Measurements from ENCODE around the gene TRMT10A. TPM values are rescaled to one million over a fixed set of nuclear protein-coding genes. Genes with fewer than 3 reads are reported as not detected.

TRMT10A gene
- total RNA-seq, 1 experiment from 2014 or later, result 7.4 TPM

- H3K36me3 ChIP-seq (ENCODE audit: control insufficient read depth in 1 of 2, insufficient read depth in 2 of 2, low read length in 2 of 2), result no peaks in the 10 kb centered on the region
- intact Hi-C loops (cut with micrococcal nuclease), result no loop called here
- H2AFZ ChIP-seq (ENCODE audit: low read depth, low read length, poor library complexity, severe bottlenecking), result no peak overlapping the region
- no peak overlapping the region for H3K4me2 ChIP-seq (ENCODE audit: low read length)
- ChIA-PET POLR2A (no interaction called here), CTCF (no interaction called here), RAD21 (ENCODE audit: low non-redundant PET in 1 of 2, low total read pairs in 2 of 2, uncharacterized antibody in 2 of 2, unreplicated experiment in 2 of 2) (interaction anchor here in 1 of 2 experiments (0.6 kb wide), 1 partner anchor 1365 kb away, joined by 3 read pairs; no protein-coding TSS in a partner anchor)
- ATAC-seq, result no peak
- BruUV-seq (replicated peaks), result no TSS peak
- no peaks in the 10 kb centered on the region for H3K79me2 ChIP-seq (ENCODE audit: insufficient read depth, low read length)
- no peaks in the 10 kb centered on the region for H3K9me3 ChIP-seq (ENCODE audit: control insufficient read depth in 1 of 2, insufficient read depth in 1 of 2, low read depth in 1 of 2, low read length in 2 of 2)
- no peak for DNase-seq (ENCODE audit: low read depth, low spot score)
- TF ChIP-seq YY1 (IDR thresholded peaks at IDR 0.05; ENCODE audit: extremely low read depth, insufficient replicate concordance, low read depth, low read length) (no peak), EZH2 (IDR thresholded peaks at IDR 0.05) (no peak), ATF3 (IDR thresholded peaks at IDR 0.05) (no peak), SP1 (IDR thresholded peaks at IDR 0.05; ENCODE audit: low read depth) (no peak), SRF (IDR thresholded peaks at IDR 0.05; ENCODE audit: low read depth) (no peak), CEBPB (IDR thresholded peaks at IDR 0.05; ENCODE audit: low read depth) (no peak), SIN3A (IDR thresholded peaks at IDR 0.05; ENCODE audit: low read depth) (no peak), CTCF (IDR thresholded peaks at IDR 0.05 in 2 of 3, conservative IDR thresholded peaks at IDR 0.05 in 1 of 3; ENCODE audit: borderline replicate concordance in 1 of 3, insufficient read depth in 1 of 3, low read depth in 2 of 3, low read length in 2 of 3) (no peak), ELF1 (IDR thresholded peaks at IDR 0.05; ENCODE audit: borderline replicate concordance, low read depth) (no peak), EZH2phosphoT487 (IDR thresholded peaks at IDR 0.05; ENCODE audit: borderline replicate concordance) (no peak), ZNF274 (IDR thresholded peaks at IDR 0.05; ENCODE audit: low read depth, low read length) (no peak), MAX (IDR thresholded peaks at IDR 0.05) (no peak), POLR2A (IDR thresholded peaks at IDR 0.05; ENCODE audit: borderline replicate concordance, extremely low read depth, insufficient read depth, insufficient read length) (no peak), FOSL1 (IDR thresholded peaks at IDR 0.05; ENCODE audit: low read depth) (no peak), RAD21 (IDR thresholded peaks at IDR 0.05; ENCODE audit: low read depth) (no peak), JUND (IDR thresholded peaks at IDR 0.05) (no peak), REST (IDR thresholded peaks at IDR 0.05; ENCODE audit: low read depth) (no peak), ZBTB33 (IDR thresholded peaks at IDR 0.05; ENCODE audit: extremely low read depth, insufficient replicate concordance, low read length) (no peak), EGR1 (IDR thresholded peaks at IDR 0.05; ENCODE audit: low read depth) (no peak)
- no peak overlapping the region for H3K4me3 ChIP-seq (replicated peaks in 1 of 2; ENCODE audit: low read depth in 1 of 2, low read length in 2 of 2)
- no peaks in the 10 kb centered on the region for H3K27me3 ChIP-seq (ENCODE audit: insufficient read depth, low read length)
- H3K4me1 ChIP-seq (ENCODE audit: control insufficient read depth in 1 of 2, insufficient read depth in 2 of 2, low read length in 2 of 2), result peaks cover 0 to 6% of the 10 kb centered on the region in 2 experiments; a peak in 2 of 4 replicates
- H3K27ac ChIP-seq (ENCODE audit: low read depth, low read length), result no peak overlapping the region
- H3K9me2 ChIP-seq (ENCODE audit: insufficient read depth), result 0 out of 2 replicates have a peak, but pooled peaks cover 5% of the 10 kb centered on the region
- H3K9ac ChIP-seq (ENCODE audit: low read length), result no peak overlapping the region
- H4K20me1 ChIP-seq (ENCODE audit: insufficient read depth), result no peaks in the 10 kb centered on the region
Measured at GRCh38 chr4:99506781-99507180, 57.1 kb downstream of the TRMT10A start.

All from HCT116 (cell line).